Kidney (tissue), 14 donors: Measurements from ENCODE around the gene IRX4. TPM values are rescaled to one million over a fixed set of nuclear protein-coding genes. Genes with fewer than 3 reads are reported as not detected.

Experiments
- DNase-seq, 5 donors: peaks; one replicate each; pipeline ENCODE4 v3.0.0-alpha.2; 2013 to 2020
- FAIRE-seq: peaks from 2 replicates; lab custom pipeline; 2012; peaks lifted over from hg19 to GRCh38; lab: Jason Lieb, UNC
- H3K27ac ChIP-seq, 2 donors: one replicate each; pipeline ENCODE4 v1.7.0; 2013; ENCODE audit warnings: low read depth in 2 of 2, low read length in 2 of 2, inconsistent platforms in 1 of 2
- H3K27me3 ChIP-seq: one replicate; pipeline ENCODE4 v1.7.1; 2013; ENCODE audit warnings: low read length, inconsistent platforms; ENCODE audit not compliant: control insufficient read depth, insufficient read depth
- H3K36me3 ChIP-seq, 3 donors: one replicate each; pipeline versions ENCODE4 v1.7.0 to v1.7.1; 2013; ENCODE audit warnings: low read length in 3 of 3, control low read depth in 1 of 3, inconsistent platforms in 1 of 3; ENCODE audit not compliant: insufficient read depth in 3 of 3, control insufficient read depth in 2 of 3
- H3K4me1 ChIP-seq, 3 donors: one replicate each; pipeline versions ENCODE4 v1.7.0 to v1.7.1; 2013; ENCODE audit warnings: low read length in 3 of 3, inconsistent platforms in 1 of 3, low read depth in 1 of 3; ENCODE audit not compliant: control insufficient read depth in 2 of 3, insufficient read depth in 2 of 3
- H3K4me3 ChIP-seq, 3 donors: one replicate each; pipeline versions ENCODE4 v1.7.0 to v1.8.1; 2013; ENCODE audit warnings: low read length in 3 of 3, control low read depth in 1 of 3, inconsistent platforms in 1 of 3
- H3K9ac ChIP-seq, 3 donors: one replicate each; pipeline versions ENCODE4 v1.7.0 to v1.7.1; 2013; ENCODE audit warnings: low read length in 3 of 3, control low read depth in 1 of 3, inconsistent platforms in 1 of 3
- H3K9me3 ChIP-seq, 3 donors: one replicate each; pipeline versions ENCODE4 v1.7.0 to v1.7.1; 2013; ENCODE audit warnings: low read length in 3 of 3, control low read depth in 1 of 3, inconsistent platforms in 1 of 3; ENCODE audit not compliant: control insufficient read depth in 2 of 3, insufficient read depth in 1 of 3
- CTCF ChIP-seq: IDR thresholded peaks from 3 replicates; pipeline ENCODE4 v1.5.1; 2012; ENCODE audit warnings: mild to moderate bottlenecking, moderate library complexity, borderline replicate concordance; ENCODE audit not compliant: insufficient read depth; ENCODE audit errors: extremely low read depth
- intact Hi-C: fragments of 100-400 bp; cut with DNase I; formaldehyde crosslinking; loops from one replicate; pipeline ENCODE4 v1.11.1; 2022
- polyA plus RNA-seq: library from polyadenylated mRNA; stranded (reverse); fragments of 350-450 nt; fragmentation: Illumina TruSeq; extraction: RNeasy Lipid Tissue Mini Kit (QIAGEN cat#74804); gene quantifications from one replicate; pipeline ENCODE4 v1.2.3, GENCODE V29; 2014; ENCODE audit warnings: low read depth, low replicate concordance; ENCODE audit not compliant: insufficient read depth
- total RNA-seq: library from RNA; stranded (reverse); fragmentation: NEBNext Ultra II Directional; extraction: Animal tissue kit (Norgen Biotek cat#: 25700); gene quantifications from one replicate; pipeline ENCODE4 v1.2.1, GENCODE V29; 2021
- donor health status: control.
- donor health status: control.
- donor health status: control.
- donor health status: control.
- donor health status: control.
- donor health status: DM: yes; HTN: yes; CAD: no.
- donor health status: Normal renal cell carcinoma (clear cell type).

Gene IRX4
- total and polyA plus RNA-seq, 2 donors from 2014 or later, result not detected

GRCh38 chr5:1923341-1923740, 40.6 kb upstream of the IRX4 start:
- intact Hi-C loops, result no loop called here
- no peak for TF ChIP-seq CTCF

GRCh38 chr5:1921711-1922110, 39.0 kb upstream of the IRX4 start:
- Histone ChIP-seq H3K4me3 (no peak overlapping the region), H3K9ac (no peak overlapping the region), H3K9me3 (no peaks in the 10 kb centered on the region), H3K27me3 (no peaks in the 10 kb centered on the region), H3K27ac (no peak overlapping the region), H3K4me1 (no peaks in the 10 kb centered on the region), H3K36me3 (no peaks in the 10 kb centered on the region)
- TF ChIP-seq CTCF, result no peak
- peak in 1 of 5 donors; percentile 11 for DNase-seq
- FAIRE-seq, result no peak
- intact Hi-C loops, result no loop called here

More at GRCh38 chr5:1923341-1923740, 40.6 kb upstream of the IRX4 start:
- Histone ChIP-seq H3K4me1 (no peaks in the 10 kb centered on the region), H3K9me3 (no peaks in the 10 kb centered on the region), H3K27ac (no peak overlapping the region), H3K27me3 (peaks cover 3% of the 10 kb centered on the region), H3K36me3 (no peaks in the 10 kb centered on the region), H3K9ac (no peak overlapping the region), H3K4me3 (no peak overlapping the region)
- no peak for FAIRE-seq
- no peak for DNase-seq

- no peaks in the 10 kb centered on the region for H3K27me3 ChIP-seq
- no peak for TF ChIP-seq CTCF
- no peak overlapping the region for H3K27ac ChIP-seq
- H3K4me3 ChIP-seq, result no peak overlapping the region
- intact Hi-C loops, result no loop called here
- H3K4me1 ChIP-seq, result no peaks in the 10 kb centered on the region
- H3K9me3 ChIP-seq, result peaks cover 0 to 2% (median 0%) of the 10 kb centered on the region in 3 donors
- no peak overlapping the region for H3K9ac ChIP-seq
- FAIRE-seq (no peak), DNase-seq (no peak)
- H3K36me3 ChIP-seq, result no peaks in the 10 kb centered on the region
Measured at GRCh38 chr5:1919750-1920149, 37.0 kb upstream of the IRX4 start.

- FAIRE-seq, result no peak
- no peak for TF ChIP-seq CTCF
- Histone ChIP-seq H3K4me1 (no peaks in the 10 kb centered on the region), H3K9ac (no peak overlapping the region), H3K36me3 (no peaks in the 10 kb centered on the region), H3K27ac (no peak overlapping the region), H3K27me3 (no peaks in the 10 kb centered on the region), H3K4me3 (no peak overlapping the region), H3K9me3 (peaks cover 0 to 8% (median 0%) of the 10 kb centered on the region in 3 donors)
- DNase-seq, result no peak
- intact Hi-C loops, result no loop called here
Measured at GRCh38 chr5:1919209-1919566, 36.5 kb upstream of the IRX4 start.
